SK-N-SH (cell line): ENCODE results near the gene NAALADL2. TPM values are rescaled to one million over a fixed set of nuclear protein-coding genes. Genes with fewer than 3 reads are reported as not detected.

Experiments
- CTCF ChIA-PET: fragments of 300-600, 350-600 bp; formaldehyde crosslinking; extraction: SDS; loops from one replicate; lab custom pipeline; 2021; lab: Yijun Ruan, JAX
- POLR2A ChIA-PET: fragments of 350-600 bp; sonication (Branson Sonifier 250); formaldehyde crosslinking; extraction: SDS; loops from one replicate; lab custom pipeline; 2020; ENCODE audit warnings: antibody characterized with exemption, inconsistent platforms; lab: Yijun Ruan, JAX
- DNase-seq: peaks from one replicate; pipeline ENCODE4 v3.0.0; 2012
- H2AFZ ChIP-seq: fragments of 200-600 bp; sonication (generic); 2 replicates; pipeline ENCODE4 v1.8.1; 2016; ENCODE audit warnings: antibody characterized with exemption, mild to moderate bottlenecking, low read depth
- H3F3A ChIP-seq: fragments of 200-600 bp; sonication (generic); replicated peaks from 2 replicates; pipeline ENCODE3; 2016; ENCODE audit warnings: antibody characterized with exemption, mild to moderate bottlenecking; ENCODE audit not compliant: insufficient read depth
- H3K27ac ChIP-seq, 2 experiments: fragments of 200-500 bp in 1 of 2; fragments of 200-600 bp in 1 of 2; sonication (Bioruptor generic) in 1 of 2; sonication (generic), shearing (Covaris generic) in 1 of 2; 2 replicates each; pipeline versions ENCODE4 v1.5.1 to v1.6.1; 2014 to 2016; ENCODE audit warnings: low read depth in 2 of 2, inconsistent platforms in 1 of 2, low read length in 1 of 2, mild to moderate bottlenecking in 1 of 2, mixed read lengths in 1 of 2
- H3K27me3 ChIP-seq: fragments of 200-600 bp; sonication (generic), shearing (Covaris generic); 2 replicates; pipeline ENCODE4 v1.6.1; 2016; ENCODE audit warnings: mixed run types; ENCODE audit not compliant: insufficient read depth
- H3K36me3 ChIP-seq, 2 experiments: fragments of 200-500 bp in 1 of 2; fragments of 200-600 bp in 1 of 2; sonication (Bioruptor generic) in 1 of 2; sonication (generic) in 1 of 2; replicated peaks in 1 of 2; 2 replicates each; pipeline versions ENCODE3 to v1.5.1; 2014 to 2016; ENCODE audit warnings: low read length in 1 of 2, mild to moderate bottlenecking in 1 of 2; ENCODE audit not compliant: insufficient read depth in 2 of 2, control insufficient read depth in 1 of 2
- H3K4me1 ChIP-seq, 2 experiments: fragments of 200-500 bp in 1 of 2; fragments of 200-600 bp in 1 of 2; sonication (Bioruptor generic) in 1 of 2; sonication (generic), shearing (Covaris generic) in 1 of 2; 2 replicates each; pipeline versions ENCODE4 v1.5.1 to v1.6.1; 2014 to 2016; ENCODE audit warnings: low read depth in 1 of 2, low read length in 1 of 2, mixed run types in 1 of 2; ENCODE audit not compliant: insufficient read depth in 2 of 2, control insufficient read depth in 1 of 2
- H3K4me2 ChIP-seq: fragments of 200-600 bp; sonication (generic), shearing (Covaris generic); 2 replicates; pipeline ENCODE4 v1.6.1; 2017; ENCODE audit warnings: mixed run types
- H3K4me3 ChIP-seq, 2 experiments: fragments of 200-500 bp in 1 of 2; fragments of 200-600 bp in 1 of 2; sonication (Bioruptor generic) in 1 of 2; sonication (generic), shearing (Covaris generic) in 1 of 2; 2 replicates each; pipeline versions ENCODE4 v1.5.1 to v1.8.1; 2014 to 2016; ENCODE audit warnings: low read depth in 2 of 2, inconsistent platforms in 1 of 2, low read length in 1 of 2, mild to moderate bottlenecking in 1 of 2, mixed read lengths in 1 of 2, moderate library complexity in 1 of 2
- H3K79me2 ChIP-seq: fragments of 200-600 bp; sonication (generic); 2 replicates; pipeline ENCODE4 v1.8.1; 2017; ENCODE audit warnings: mild to moderate bottlenecking; ENCODE audit not compliant: insufficient read depth
- H3K9ac ChIP-seq: fragments of 200-600 bp; sonication (generic); 2 replicates; pipeline ENCODE4 v1.6.1; 2017; ENCODE audit warnings: mixed run types
- H3K9me2 ChIP-seq: fragments of 200-600 bp; sonication (generic); 2 replicates; pipeline ENCODE4 v1.6.1; 2017; ENCODE audit warnings: mixed run types
- H3K9me3 ChIP-seq: fragments of 200-600 bp; sonication (generic); 2 replicates; pipeline ENCODE4 v1.6.1; 2017; ENCODE audit warnings: mixed run types, mild to moderate bottlenecking, moderate library complexity
- H4K20me1 ChIP-seq: fragments of 200-600 bp; sonication (generic); 2 replicates; pipeline ENCODE4 v1.6.1; 2017; ENCODE audit warnings: mild to moderate bottlenecking, mixed run types; ENCODE audit not compliant: insufficient read depth
- EP300 ChIP-seq, 2 experiments: IDR thresholded peaks; 2 replicates each; pipeline versions ENCODE4 v1.4.0 to v1.6.1; 2012; ENCODE audit warnings: borderline replicate concordance in 1 of 2, low read depth in 1 of 2, low read length in 1 of 2
- NFIC ChIP-seq: IDR thresholded peaks from 2 replicates; pipeline ENCODE4 v1.4.0; 2012; ENCODE audit warnings: borderline replicate concordance
- POLR2AphosphoS5 ChIP-seq: IDR thresholded peaks from 2 replicates; pipeline ENCODE4 v1.6.1; 2012; ENCODE audit warnings: low read depth, low read length
- RCOR1 ChIP-seq: fragments of 150-350 bp; IDR thresholded peaks from 2 replicates; pipeline ENCODE4 v1.6.1; 2017; ENCODE audit warnings: antibody characterized with exemption, low read length
- REST ChIP-seq: IDR thresholded peaks from 2 replicates; pipeline ENCODE4 v1.6.1; 2012; ENCODE audit warnings: mild to moderate bottlenecking, low read depth, low read length, moderate library complexity
- RXRA ChIP-seq: IDR thresholded peaks from 2 replicates; pipeline ENCODE4 v1.4.0; 2012; ENCODE audit warnings: low read depth, mild to moderate bottlenecking, borderline replicate concordance
- TEAD4 ChIP-seq: IDR thresholded peaks from 2 replicates; pipeline ENCODE4 v1.4.0; 2012; ENCODE audit warnings: mild to moderate bottlenecking, borderline replicate concordance; ENCODE audit not compliant: insufficient read depth
- YY1 ChIP-seq: IDR thresholded peaks from 2 replicates; pipeline ENCODE4 v1.4.0; 2012; ENCODE audit warnings: low read depth, mild to moderate bottlenecking
- ZBTB33 ChIP-seq: IDR thresholded peaks from 2 replicates; pipeline ENCODE4 v1.4.0; 2012; ENCODE audit warnings: low read depth, borderline replicate concordance
- WGBS: methylation state at CpG from one replicate; pipeline ENCODE4 v1.1.6; 2017; ENCODE audit warnings: low lambda C conversion rate; 5-methylcytosine and 5-hydroxymethylcytosine counted together
- polyA plus RNA-seq, 3 experiments: library from polyadenylated mRNA; depleted of rRNA; stranded (reverse); fragments of >200 nt; gene quantifications; 2 replicates each; pipeline ENCODE4 v1.2.3, GENCODE V29; 2012

NAALADL2 gene
- polyA plus RNA-seq, 1 of the 3 experiments (the other 2 are of a cell fraction), result 1.2 TPM

- Histone ChIP-seq H3K4me2 (no peak overlapping the region), H3K79me2 (no peaks in the 10 kb centered on the region), H3K9me2 (no peaks in the 10 kb centered on the region), H3K4me1 (no peaks in the 10 kb centered on the region), H3K36me3 (no peaks in the 10 kb centered on the region), H3K9ac (no peak overlapping the region), H4K20me1 (no peaks in the 10 kb centered on the region), H3F3A (no peaks in the 10 kb centered on the region), H3K4me3 (no peak overlapping the region), H3K27ac (no peak overlapping the region), H3K27me3 (no peaks in the 10 kb centered on the region), H3K9me3 (no peaks in the 10 kb centered on the region), H2AFZ (no peak overlapping the region)
- DNase-seq, result no peak
- ChIA-PET CTCF (no interaction called here), POLR2A (no interaction called here)
- no peak for TF ChIP-seq REST
- TF ChIP-seq RXRA, result no peak
- no peak for TF ChIP-seq TEAD4
- no peak for TF ChIP-seq YY1
- 77% methylated on average over 4 of the region's 4 CpGs for WGBS
These were observed 46.8 kb upstream of the NAALADL2 start for GRCh38 chr3:174812172-174812862.

GRCh38 chr3:174815750-174816149, 43.4 kb upstream of the NAALADL2 start:
- ChIA-PET CTCF (no interaction called here), POLR2A (no interaction called here)
- Histone ChIP-seq H3F3A (no peaks in the 10 kb centered on the region), H3K9ac (no peak overlapping the region), H3K4me1 (no peaks in the 10 kb centered on the region), H4K20me1 (no peaks in the 10 kb centered on the region), H2AFZ (no peak overlapping the region), H3K9me2 (no peaks in the 10 kb centered on the region), H3K27me3 (no peaks in the 10 kb centered on the region), H3K27ac (no peak overlapping the region), H3K9me3 (no peaks in the 10 kb centered on the region), H3K4me2 (no peak overlapping the region), H3K79me2 (no peaks in the 10 kb centered on the region), H3K4me3 (no peak overlapping the region), H3K36me3 (no peaks in the 10 kb centered on the region)
- DNase-seq, result no peak
- WGBS, result 0% methylated on average over 1 of the region's 1 CpG
- TF ChIP-seq RXRA, result no peak
- TF ChIP-seq POLR2AphosphoS5, result no peak
- no peak for TF ChIP-seq YY1
- no peak for TF ChIP-seq NFIC

GRCh38 chr3:174820885-174821284, 38.2 kb upstream of the NAALADL2 start:
- Histone ChIP-seq H3K79me2 (no peaks in the 10 kb centered on the region), H3K27ac (no peak overlapping the region), H3K9me2 (no peaks in the 10 kb centered on the region), H4K20me1 (no peaks in the 10 kb centered on the region), H3K36me3 (no peaks in the 10 kb centered on the region), H3K4me3 (no peak overlapping the region), H2AFZ (no peak overlapping the region), H3K9me3 (no peaks in the 10 kb centered on the region), H3F3A (no peaks in the 10 kb centered on the region), H3K27me3 (no peaks in the 10 kb centered on the region), H3K9ac (no peak overlapping the region), H3K4me2 (no peak overlapping the region), H3K4me1 (peaks cover 0 to 5% of the 10 kb centered on the region in 2 experiments; a peak in 2 of 4 replicates)
- POLR2A ChIA-PET, result no interaction called here
- DNase-seq, result no peak
- WGBS, result 71% methylated on average over 1 of the region's 1 CpG
- CTCF ChIA-PET, result no interaction called here
- TF ChIP-seq RCOR1 (no peak), REST (no peak), EP300 (IDR thresholded peaks at IDR 0.05; ENCODE audit: borderline replicate concordance in 1 of 2, low read depth in 1 of 2, low read length in 1 of 2) (no peak), RXRA (no peak), ZBTB33 (no peak)
